ENCODE measurements around the gene MALSU1.

MALSU1 gene

DNA sequence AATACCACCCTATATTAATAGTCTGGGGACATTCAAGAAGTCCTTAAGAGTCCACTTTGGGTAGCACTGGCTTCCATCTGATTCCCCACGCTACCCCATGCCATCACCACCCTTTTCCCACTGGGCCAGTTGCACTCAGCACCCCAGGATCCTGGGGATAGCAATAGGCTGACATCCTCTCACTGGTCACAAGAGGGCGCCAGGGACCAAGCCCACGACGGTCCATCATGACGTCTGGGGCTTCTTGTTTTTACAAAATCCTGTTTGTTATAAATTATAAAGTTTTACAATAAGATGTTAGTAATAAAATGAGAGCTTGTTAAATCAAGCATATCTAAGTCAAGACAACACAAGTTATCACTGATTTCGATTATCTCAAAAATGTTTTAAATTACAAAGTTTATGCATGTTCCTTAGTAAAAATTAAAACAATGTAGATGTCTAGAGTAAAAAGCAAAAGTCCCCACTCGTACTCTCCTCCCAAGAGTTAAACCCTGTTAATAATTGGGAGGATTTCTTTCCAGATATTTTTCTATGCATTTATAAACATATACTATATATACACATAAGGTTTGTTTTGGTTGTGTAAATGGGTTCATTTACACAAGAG, 37.2 kb upstream of the MALSU1 start:
- no peaks in the 10 kb centered on the region for H3K9me3 ChIP-seq
- peak; percentile 43 to 68 for DNase-seq
- H3K36me3 ChIP-seq: peaks cover 38 to 60% (median 46%) of the 10 kb centered on the region in 3 donors
- H3K4me3 ChIP-seq: no peak overlapping the region
- TF ChIP-seq, protein P1, sequence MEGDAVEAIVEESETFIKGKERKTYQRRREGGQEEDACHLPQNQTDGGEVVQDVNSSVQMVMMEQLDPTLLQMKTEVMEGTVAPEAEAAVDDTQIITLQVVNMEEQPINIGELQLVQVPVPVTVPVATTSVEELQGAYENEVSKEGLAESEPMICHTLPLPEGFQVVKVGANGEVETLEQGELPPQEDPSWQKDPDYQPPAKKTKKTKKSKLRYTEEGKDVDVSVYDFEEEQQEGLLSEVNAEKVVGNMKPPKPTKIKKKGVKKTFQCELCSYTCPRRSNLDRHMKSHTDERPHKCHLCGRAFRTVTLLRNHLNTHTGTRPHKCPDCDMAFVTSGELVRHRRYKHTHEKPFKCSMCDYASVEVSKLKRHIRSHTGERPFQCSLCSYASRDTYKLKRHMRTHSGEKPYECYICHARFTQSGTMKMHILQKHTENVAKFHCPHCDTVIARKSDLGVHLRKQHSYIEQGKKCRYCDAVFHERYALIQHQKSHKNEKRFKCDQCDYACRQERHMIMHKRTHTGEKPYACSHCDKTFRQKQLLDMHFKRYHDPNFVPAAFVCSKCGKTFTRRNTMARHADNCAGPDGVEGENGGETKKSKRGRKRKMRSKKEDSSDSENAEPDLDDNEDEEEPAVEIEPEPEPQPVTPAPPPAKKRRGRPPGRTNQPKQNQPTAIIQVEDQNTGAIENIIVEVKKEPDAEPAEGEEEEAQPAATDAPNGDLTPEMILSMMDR (IDR thresholded peaks at IDR 0.05): peak; percentile 64 to 83
- intact Hi-C loops (cut with DNase I; ENCODE audit: low total_unique reads): no loop called here
- H3K27ac ChIP-seq: no peak overlapping the region
- no peaks in the 10 kb centered on the region for H3K4me1 ChIP-seq
- no peaks in the 10 kb centered on the region for H3K27me3 ChIP-seq

DNA sequence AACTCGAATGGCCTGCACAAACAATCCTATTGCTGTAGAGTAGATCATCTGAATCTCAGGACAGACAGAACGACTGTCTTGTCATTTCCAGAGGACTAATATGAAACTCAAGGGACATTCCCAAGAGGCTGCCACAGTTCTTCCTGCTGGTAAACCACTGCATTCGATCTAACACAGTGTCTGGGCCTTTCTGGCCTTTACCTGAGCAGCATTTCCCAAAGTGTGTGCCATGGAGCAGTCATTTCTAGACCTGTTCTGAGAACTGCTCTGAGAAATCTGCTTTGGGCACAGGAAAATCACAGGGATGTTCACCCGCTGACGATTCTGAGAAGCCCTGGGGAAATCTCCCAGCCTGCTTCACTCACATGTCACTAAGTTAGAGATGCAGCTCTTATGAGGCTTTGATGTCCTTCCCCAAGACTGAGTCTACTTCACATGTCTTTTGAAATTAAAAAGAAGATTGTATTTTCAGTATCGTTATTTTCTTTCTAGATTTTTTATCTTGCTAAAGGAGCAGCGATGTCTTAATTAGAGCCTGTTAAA, 34.2 kb upstream of the MALSU1 start:
- Histone ChIP-seq H3K27me3 (no peaks in the 10 kb centered on the region), H3K36me3 (peaks cover 28 to 57% (median 44%) of the 10 kb centered on the region in 3 donors), H3K9me3 (no peaks in the 10 kb centered on the region), H3K27ac (no peak overlapping the region), H3K4me1 (no peaks in the 10 kb centered on the region), H3K4me3 (no peak overlapping the region)
- intact Hi-C loops (cut with DNase I; ENCODE audit: low total_unique reads): no loop called here
- TF ChIP-seq, protein P1 (IDR thresholded peaks at IDR 0.05): no peak
- no peak for DNase-seq

DNA sequence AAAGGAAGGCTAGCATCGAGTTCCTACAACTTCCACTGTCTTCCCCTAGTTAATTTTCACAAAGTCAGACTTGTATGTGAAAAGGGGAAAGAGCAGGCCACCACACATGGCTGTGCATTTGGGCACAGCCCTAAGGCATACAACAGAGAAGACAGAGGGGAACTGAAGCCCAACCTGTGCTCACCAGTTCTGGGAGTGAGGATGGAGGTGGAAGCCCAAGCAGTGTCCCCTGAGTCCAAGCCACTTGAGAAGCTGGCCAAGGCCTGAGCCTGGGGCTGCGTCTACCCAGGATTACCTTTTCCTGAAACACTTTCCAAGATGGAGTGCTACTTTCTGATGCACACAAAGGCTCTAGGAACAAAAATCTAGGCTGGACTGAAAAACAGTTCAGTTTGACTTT, 32.2 kb upstream of the MALSU1 start:
- intact Hi-C loops (cut with DNase I; ENCODE audit: low total_unique reads): no loop called here
- H3K36me3 ChIP-seq: peaks cover 31 to 56% (median 44%) of the 10 kb centered on the region in 3 donors
- TF ChIP-seq, protein P1 (IDR thresholded peaks at IDR 0.05): no peak
- DNase-seq: no peak
- no peaks in the 10 kb centered on the region for H3K9me3 ChIP-seq
- H3K27ac ChIP-seq: no peak overlapping the region
- H3K4me3 ChIP-seq: no peak overlapping the region
- no peaks in the 10 kb centered on the region for H3K27me3 ChIP-seq
- no peaks in the 10 kb centered on the region for H3K4me1 ChIP-seq

DNA sequence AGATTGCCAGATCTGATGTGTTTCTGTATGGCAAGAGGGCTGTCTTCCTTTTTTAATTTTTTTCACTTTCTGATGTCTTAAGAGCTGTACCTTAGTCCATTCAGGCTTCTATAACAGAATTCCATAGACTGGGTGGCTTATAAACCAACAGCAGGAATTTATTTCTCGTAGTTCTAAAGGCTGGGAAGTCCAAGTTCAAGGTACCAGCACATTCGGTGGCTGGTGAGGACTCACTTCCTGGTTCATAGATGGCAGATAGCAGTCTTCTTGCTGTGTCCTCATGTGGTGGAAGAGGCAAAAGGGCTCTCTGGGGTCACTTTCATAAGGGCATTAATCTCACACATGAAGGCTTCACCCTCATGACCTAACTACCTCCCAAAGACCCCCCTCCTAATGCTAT, 31.8 kb upstream of the MALSU1 start:
- intact Hi-C loops (cut with DNase I; ENCODE audit: low total_unique reads): no loop called here
- DNase-seq: no peak
- Histone ChIP-seq H3K27ac (no peak overlapping the region), H3K4me1 (no peaks in the 10 kb centered on the region), H3K9me3 (no peaks in the 10 kb centered on the region), H3K36me3 (peaks cover 31 to 56% (median 44%) of the 10 kb centered on the region in 3 donors), H3K4me3 (no peak overlapping the region), H3K27me3 (no peaks in the 10 kb centered on the region)
- TF ChIP-seq, protein P1 (IDR thresholded peaks at IDR 0.05): no peak

DNA sequence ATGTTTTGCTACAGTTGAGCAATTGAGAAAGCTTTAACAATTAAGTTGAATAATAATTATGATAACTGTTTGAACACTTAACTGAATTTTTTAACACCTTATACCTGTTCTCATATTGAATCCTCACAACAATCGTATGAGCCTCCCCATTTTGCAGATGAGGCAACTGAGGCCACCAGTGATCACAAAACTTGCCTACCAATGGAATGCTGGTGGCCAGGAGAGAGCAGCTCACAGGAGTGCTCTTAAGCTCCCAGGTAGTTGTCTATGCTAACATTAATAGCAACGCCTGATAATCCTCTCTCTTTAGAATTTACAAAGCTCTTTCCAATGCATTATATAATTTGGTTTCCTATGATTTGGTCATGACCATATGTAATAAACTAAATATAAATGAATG, 31.0 kb upstream of the MALSU1 start:
- intact Hi-C loops (cut with DNase I; ENCODE audit: low total_unique reads): no loop called here
- peaks cover 31 to 56% (median 44%) of the 10 kb centered on the region in 3 donors for H3K36me3 ChIP-seq
- TF ChIP-seq, protein P1 (IDR thresholded peaks at IDR 0.05): no peak
- no peak overlapping the region for H3K4me3 ChIP-seq
- no peaks in the 10 kb centered on the region for H3K4me1 ChIP-seq
- DNase-seq: no peak
- H3K27ac ChIP-seq: no peak overlapping the region
- H3K27me3 ChIP-seq: no peaks in the 10 kb centered on the region
- no peaks in the 10 kb centered on the region for H3K9me3 ChIP-seq

Measured in tibial artery (tissue), 4 donors.